HG02610 (cell line): Measurements from ENCODE around the gene TASL.
"Not testable (repeated sequence)": the region's sequence is repeated elsewhere in the genome, so short reads cannot be mapped to it uniquely, and the experiment has no call there.

ENCODE experiments used
- ATAC-seq: cut with Tn5 transposase; IDR thresholded peaks from one replicate; pipeline ENCODE4 v1.9.1; 2021; ENCODE audit warnings: mild to moderate bottlenecking, moderate library complexity; ENCODE audit not compliant: unreplicated experiment

The TASL gene, protein sequence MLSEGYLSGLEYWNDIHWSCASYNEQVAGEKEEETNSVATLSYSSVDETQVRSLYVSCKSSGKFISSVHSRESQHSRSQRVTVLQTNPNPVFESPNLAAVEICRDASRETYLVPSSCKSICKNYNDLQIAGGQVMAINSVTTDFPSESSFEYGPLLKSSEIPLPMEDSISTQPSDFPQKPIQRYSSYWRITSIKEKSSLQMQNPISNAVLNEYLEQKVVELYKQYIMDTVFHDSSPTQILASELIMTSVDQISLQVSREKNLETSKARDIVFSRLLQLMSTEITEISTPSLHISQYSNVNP

DNA sequence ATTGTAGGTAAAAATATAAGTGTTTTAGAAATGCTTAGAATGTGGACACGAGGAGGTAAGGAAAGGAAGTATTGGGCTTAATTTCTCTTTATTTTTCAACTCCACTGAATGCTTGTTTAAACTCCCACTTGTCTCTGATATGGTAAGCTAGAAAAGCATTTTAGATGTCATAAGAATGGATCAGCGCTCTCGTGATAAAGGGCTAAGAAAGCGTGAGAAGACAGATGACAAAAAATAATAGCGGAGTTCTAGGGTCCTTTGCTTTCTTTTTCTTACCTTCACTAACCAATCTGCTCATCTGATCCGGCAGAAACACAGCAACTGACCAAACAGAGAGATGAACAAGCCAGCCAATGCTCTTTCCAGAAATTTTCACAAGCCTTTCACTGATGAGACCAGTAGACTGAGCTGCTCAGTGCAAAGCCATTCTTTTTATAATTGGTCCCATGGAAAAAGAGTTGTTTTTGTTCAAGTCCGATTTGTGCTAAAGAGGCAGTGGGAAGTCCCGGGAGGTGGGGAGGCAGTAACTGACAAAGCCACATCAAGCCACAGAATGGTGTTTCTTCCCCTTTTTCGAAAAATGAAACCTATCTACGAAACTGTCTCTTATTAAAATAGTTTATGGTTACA, at the start of gene TASL:
TSS of gene TASL (minus strand) at position 405 of the 630 bp plus-strand sequence. CDS start 17,411 bp downstream, outside the sequence.
- ATAC-seq = peak; percentile 82

- ATAC-seq = no peak
These were observed 48.8 kb upstream of the TASL start for GRCh38 chrX:30626402-30626801.

DNA sequence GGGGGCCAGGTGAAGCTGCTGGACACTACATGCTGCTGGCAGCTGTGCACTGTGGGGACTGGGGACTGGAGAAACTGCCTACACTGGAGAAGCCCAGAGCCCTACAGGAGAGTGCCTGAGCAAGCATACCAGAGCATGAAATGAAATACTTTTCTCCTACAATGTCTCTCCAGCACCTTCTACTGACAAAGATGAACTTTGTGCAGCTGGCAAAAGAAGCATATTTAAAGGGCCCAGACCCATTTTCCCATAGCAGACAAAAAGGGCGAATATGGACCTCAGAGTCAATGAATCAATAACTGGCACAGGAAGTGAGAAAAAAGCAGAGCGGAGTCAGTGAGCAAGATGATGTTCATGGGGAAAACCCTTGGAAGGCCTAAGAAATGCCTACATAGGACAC, 44.8 kb upstream of the TASL start:
- no peak for ATAC-seq

GRCh38 chrX:30620980-30621618, 43.5 kb upstream of the TASL start:
- no peak for ATAC-seq

GRCh38 chrX:30620125-30620524, 42.6 kb upstream of the TASL start:
- no peak for ATAC-seq

DNA sequence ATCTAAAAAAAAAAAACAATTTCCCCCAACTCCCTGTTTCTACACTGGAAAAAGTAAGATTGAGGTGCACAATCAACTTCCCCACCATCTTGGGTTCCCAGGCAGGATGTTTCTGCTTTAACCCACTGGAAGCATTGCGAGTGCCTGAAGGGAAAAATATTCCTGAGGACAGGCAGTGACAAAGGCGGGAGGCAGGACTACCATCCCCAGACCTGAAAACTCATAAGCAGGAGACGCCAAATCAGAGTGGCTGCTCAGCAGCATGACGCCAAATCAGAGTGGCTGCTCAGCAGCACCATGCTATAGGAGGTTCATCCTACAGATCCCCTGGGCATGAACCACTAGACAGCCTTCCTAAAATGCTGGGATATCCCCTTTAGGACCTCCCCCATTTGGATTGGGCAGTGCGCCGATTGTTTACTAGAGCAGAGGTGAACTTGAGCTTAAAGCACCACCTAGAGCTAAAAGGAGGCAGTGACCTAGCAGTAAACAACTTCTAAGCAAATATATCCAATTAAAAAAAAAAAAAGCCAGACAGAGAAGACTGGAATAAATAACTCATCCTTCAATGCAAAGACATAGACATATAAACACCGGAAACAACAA, 40.7 kb upstream of the TASL start:
- ATAC-seq = no peak

DNA sequence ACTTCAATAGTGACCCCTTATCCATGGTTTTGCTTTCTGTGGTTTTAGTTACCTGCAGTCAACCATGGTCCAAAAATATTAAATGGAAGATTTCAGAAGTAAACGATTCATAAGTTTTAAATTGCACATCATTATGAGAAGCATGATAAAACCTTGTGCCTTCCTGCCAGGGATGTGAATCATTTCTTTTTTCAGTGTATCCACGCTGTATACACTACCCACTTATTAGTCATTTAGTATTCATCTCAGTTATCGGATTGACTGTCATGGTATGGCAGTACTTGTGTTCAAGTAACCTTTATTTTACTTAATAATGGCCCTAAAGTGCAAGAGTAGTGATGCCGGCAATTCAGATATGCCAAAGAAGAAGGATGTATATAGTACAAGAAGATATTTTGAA, 37.7 kb upstream of the TASL start:
- ATAC-seq = no peak

GRCh38 chrX:30613721-30614120, 36.2 kb upstream of the TASL start:
- ATAC-seq = no peak

DNA sequence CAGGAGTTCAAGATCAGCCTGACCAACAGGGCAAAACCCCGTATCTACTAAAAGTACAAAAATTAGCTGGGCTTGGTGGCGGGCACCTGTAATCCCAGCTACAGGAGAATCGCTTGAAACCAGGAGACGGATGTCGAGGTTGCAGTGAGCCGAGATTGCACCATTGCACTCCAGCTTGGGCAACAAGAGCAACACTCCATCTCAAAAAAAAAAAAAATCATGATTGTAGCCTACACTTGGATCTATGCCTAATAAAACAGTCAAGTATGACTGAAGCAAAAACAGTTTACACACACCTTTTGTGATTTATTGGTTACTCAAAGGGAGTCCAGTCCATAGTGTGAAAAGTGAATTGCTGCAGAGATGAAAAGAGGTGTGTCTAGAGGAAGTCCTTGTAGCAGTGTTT, 34.7 kb upstream of the TASL start:
- no peak for ATAC-seq

DNA sequence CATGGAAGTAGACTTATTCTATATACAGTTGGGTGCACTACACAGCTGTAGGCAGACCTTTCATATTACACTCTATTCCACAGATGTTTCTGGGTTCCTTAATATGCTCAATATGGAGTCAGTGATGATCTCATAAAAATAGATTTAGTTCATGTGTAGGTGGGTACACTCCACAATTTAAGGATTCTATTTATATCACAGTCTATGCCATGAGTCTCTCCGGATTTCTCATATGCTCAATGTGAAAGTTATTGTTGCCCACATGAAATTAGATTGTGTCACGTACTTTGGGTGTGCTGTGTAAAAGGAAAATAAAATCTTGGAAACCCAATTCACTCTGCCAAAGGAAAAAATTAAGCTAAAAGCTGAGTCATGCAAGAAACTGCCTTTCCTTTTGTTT, 32.5 kb upstream of the TASL start:
- ATAC-seq = no peak

DNA sequence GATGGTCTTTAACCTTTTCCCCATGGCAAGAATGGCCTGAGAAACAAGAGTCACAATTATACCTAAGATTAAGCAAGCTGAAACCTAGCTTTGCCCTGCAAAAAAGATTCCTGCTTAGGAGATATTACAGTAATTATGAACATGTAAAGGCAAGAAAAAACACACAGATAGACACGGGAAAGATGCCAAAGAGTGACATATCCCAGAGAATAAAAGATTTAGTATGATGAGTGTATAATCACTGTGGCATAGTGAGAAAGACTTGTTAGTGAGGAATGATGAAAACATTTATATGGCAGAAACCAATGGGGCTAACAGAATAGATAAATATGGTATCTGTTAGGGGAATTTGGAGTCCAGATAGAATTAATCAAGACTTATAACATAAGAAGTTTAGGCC, 29.6 kb upstream of the TASL start:
- ATAC-seq = no peak

DNA sequence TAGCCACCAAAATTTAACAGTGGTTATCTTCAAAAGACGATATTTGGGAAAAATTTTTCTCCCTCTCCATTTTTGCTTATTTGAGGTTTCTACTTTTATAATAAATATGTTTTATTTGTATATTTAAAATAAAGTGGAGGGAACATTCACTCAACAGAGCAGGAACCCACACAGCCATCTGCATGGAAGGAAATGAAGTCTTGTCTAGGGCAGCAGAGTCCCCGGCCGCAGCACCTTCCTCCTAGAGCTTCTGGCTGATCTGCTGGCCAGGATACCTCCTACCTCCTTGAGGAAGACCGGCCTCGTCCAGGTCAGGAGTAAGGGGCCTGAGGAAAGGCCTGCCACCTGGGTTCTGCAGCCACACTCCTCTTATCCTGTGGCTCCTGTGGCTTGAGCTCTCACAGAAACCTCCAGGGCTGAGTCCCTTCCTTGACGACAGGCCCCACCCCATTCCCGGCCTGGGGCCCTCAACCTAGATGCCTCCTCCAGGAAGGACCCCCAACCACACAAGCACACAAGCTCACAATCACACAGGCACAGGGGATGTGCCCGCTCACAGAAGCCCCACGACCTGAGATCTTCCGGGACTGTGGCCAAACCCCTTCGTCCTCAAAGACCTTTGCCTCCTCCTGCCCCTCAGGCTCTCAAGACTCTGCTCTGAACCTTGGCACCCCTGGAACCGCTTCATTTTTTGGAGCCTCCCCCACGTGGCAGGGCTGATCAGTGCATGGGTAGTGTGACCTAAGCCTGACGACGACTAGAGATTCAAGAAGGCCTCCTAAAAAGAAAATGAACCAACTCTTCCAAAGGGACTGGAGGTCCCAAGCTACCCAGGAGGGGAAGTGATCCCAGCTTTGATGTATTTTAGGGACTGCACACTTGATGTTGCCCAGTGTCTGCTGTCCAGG, 23.0 kb upstream of the TASL start:
- ATAC-seq = not testable (repeated sequence)

DNA sequence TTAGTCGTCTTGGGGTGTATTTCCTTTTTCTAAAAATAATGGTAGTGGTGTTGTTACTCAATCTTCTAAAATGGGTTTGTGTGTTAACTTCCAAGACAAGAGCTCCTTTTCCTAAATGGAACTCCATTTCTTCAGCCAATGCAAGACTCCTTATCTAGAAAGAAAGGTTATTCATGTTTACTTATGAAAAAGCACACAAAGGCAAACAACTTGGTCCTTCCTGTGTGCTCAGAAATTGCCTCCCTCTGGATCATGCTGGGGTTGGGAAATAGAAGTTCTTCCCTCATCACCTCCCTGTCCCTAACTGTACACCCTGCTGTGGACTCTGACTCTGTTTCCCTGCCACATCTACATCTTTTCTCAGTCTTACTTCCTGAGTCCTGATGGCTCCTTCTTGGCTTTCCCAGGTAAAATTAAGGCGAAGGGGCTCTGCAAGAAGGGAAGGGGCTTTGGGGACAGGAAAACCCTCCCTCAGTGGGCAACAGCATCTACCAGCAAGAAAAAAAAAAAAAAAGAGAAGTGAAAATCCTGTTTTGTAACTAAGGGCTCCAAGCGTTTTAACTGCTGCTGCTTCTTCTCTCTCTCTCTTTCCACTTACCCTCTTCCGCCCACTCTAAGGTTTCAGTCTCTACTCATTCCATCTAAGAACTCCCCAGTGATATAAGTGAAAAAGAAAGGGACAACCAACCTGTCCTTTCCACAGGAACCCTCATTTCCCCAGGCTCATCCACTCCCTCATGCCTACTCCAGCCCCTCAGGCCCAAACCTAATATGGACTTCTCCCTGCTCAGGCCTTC, 19.8 kb upstream of the TASL start:
- ATAC-seq = peak; percentile 83

GRCh38 chrX:30593440-30594200, 16.1 kb upstream of the TASL start:
- ATAC-seq = peak; percentile 38

DNA sequence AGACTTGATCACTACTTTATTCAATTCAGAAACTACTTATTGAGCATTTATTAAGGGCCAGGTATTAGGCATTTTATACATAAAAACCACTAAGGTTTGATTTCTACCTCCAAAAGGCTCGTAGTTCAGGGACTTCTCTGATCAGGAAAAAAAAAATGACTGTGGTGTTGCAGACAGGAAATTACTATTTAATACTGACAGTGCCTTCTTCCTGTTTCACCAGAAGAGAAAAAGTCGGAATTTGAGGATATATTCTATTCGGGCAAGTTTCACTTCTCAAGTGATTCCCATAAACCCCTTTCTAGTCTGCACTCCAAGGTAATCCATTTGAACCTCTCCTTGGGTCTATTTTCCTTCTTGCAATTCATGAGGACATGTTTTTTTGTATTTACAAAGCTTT, 15.3 kb upstream of the TASL start:
- ATAC-seq = no peak

- ATAC-seq = no peak
These were observed 12.8 kb upstream of the TASL start for GRCh38 chrX:30590368-30590767.

- ATAC-seq = peak; percentile 69
These were observed 11.8 kb upstream of the TASL start for GRCh38 chrX:30589146-30589888.

DNA sequence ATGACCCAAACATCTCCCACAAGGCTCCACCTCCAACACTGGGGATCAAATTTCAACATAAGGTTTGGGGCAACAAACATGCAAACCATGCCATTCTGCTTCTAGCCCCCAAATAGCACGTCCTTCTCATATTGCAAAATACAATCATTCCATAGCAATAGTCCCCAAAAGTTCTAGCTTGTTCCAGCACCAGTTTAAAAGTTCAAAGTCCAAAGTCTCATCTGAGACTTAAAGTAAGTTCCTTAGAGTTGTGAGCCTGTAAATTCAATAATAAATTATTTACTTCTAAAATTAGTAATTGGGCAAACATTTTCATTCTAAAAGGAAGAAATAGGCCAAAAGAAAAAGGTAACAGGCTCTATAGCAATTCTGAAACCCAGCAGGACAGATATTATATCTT, 8.9 kb upstream of the TASL start:
- ATAC-seq = no peak

- ATAC-seq = no peak
These were observed 5.1 kb upstream of the TASL start for GRCh38 chrX:30582664-30583063.
